ENCODE data around the gene FCHO1. TPM values are rescaled to one million over a fixed set of nuclear protein-coding genes. Genes with fewer than 3 reads are reported as not detected.

Gene FCHO1
- total and polyA plus RNA-seq, 10 of the 15 experiments (the other 5 are each of a cell fraction or from before 2014, with no cell fraction given), result 0.14 to 45.8 (median 15.8) TPM

DNA sequence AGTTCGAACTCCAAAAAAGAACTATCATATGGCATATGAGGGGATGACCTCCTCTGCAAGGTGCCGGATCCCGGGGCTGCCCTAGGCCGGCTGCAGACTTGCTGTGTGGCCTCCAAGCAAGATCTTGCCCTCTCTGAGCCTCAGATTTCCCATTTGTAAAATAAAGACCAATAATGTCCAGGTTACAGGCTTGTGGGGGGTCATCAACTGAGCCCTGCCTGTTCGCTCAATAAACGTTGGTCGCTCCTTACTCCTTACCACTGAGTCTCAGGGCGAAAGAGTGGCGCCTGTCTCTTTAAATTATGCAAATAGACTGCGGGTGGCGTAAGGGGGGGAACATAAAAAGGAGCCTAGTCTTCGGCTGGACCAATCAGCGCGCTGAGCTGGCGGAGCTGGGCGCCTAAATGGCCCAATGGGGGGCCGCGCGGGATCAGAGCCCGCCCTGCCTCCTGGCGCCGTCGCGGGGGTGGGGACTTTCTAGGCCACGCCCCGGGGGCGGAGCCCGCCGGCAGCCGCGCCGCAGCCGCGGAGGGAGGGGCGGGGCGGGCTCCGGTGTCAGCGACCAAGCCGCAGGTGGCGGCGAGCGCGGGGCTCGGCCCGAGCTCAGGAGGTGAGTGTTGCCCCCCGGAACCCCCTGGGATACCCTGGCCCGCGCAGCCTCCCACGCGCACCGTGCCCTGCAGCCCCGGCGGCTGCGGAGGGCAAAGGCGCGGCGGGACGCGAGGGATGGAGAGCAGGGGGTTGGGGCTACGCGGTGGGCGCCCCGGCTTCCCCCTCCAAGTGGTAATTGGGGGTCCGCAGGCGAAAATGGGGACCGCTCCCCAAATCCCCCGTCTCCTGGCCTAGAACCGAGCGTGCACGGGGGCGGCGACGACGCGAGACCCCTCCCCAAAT is 3.8 kb upstream of the FCHO1 start (continued):
- TF ChIP-seq, protein P1, sequence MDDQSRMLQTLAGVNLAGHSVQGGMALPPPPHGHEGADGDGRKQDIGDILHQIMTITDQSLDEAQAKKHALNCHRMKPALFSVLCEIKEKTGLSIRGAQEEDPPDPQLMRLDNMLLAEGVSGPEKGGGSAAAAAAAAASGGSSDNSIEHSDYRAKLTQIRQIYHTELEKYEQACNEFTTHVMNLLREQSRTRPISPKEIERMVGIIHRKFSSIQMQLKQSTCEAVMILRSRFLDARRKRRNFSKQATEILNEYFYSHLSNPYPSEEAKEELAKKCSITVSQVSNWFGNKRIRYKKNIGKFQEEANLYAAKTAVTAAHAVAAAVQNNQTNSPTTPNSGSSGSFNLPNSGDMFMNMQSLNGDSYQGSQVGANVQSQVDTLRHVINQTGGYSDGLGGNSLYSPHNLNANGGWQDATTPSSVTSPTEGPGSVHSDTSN (IDR thresholded peaks at IDR 0.05; ENCODE audit: insufficient replicate concordance, low read depth, low read length), result peak; percentile 83
- TF ChIP-seq DPF2 (IDR thresholded peaks at IDR 0.05), result 0 out of 2 replicates have a peak, but pooled peaks have one; percentile 56
- peak; percentile 35 to 64; a peak in 2 of 4 replicates for TF ChIP-seq BHLHE40 (IDR thresholded peaks at IDR 0.05; ENCODE audit: borderline replicate concordance in 1 of 2, low read depth in 2 of 2, low read length in 1 of 2)
- no peak for TF ChIP-seq RBBP5 (conservative IDR thresholded peaks at IDR 0.05)
- TF ChIP-seq, protein P2, sequence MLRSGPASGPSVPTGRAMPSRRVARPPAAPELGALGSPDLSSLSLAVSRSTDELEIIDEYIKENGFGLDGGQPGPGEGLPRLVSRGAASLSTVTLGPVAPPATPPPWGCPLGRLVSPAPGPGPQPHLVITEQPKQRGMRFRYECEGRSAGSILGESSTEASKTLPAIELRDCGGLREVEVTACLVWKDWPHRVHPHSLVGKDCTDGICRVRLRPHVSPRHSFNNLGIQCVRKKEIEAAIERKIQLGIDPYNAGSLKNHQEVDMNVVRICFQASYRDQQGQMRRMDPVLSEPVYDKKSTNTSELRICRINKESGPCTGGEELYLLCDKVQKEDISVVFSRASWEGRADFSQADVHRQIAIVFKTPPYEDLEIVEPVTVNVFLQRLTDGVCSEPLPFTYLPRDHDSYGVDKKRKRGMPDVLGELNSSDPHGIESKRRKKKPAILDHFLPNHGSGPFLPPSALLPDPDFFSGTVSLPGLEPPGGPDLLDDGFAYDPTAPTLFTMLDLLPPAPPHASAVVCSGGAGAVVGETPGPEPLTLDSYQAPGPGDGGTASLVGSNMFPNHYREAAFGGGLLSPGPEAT (IDR thresholded peaks at IDR 0.05; ENCODE audit: low read depth), result no peak; the same call in 1 of the 2 replicates
- no peak for TF ChIP-seq POLR2AphosphoS5 (IDR thresholded peaks at IDR 0.05; ENCODE audit: low read length)
- no peak for TF ChIP-seq ZBED1 (IDR thresholded peaks at IDR 0.05; ENCODE audit: borderline replicate concordance)
- no peak for TF ChIP-seq HDAC2 (IDR thresholded peaks at IDR 0.05)
- TF ChIP-seq TCF12 (IDR thresholded peaks at IDR 0.05; ENCODE audit: low read depth, low read length), result no peak
- TF ChIP-seq FOXK2 (IDR thresholded peaks at IDR 0.05), result no peak
- TF ChIP-seq, protein P3, sequence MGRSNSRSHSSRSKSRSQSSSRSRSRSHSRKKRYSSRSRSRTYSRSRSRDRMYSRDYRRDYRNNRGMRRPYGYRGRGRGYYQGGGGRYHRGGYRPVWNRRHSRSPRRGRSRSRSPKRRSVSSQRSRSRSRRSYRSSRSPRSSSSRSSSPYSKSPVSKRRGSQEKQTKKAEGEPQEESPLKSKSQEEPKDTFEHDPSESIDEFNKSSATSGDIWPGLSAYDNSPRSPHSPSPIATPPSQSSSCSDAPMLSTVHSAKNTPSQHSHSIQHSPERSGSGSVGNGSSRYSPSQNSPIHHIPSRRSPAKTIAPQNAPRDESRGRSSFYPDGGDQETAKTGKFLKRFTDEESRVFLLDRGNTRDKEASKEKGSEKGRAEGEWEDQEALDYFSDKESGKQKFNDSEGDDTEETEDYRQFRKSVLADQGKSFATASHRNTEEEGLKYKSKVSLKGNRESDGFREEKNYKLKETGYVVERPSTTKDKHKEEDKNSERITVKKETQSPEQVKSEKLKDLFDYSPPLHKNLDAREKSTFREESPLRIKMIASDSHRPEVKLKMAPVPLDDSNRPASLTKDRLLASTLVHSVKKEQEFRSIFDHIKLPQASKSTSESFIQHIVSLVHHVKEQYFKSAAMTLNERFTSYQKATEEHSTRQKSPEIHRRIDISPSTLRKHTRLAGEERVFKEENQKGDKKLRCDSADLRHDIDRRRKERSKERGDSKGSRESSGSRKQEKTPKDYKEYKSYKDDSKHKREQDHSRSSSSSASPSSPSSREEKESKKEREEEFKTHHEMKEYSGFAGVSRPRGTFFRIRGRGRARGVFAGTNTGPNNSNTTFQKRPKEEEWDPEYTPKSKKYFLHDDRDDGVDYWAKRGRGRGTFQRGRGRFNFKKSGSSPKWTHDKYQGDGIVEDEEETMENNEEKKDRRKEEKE (IDR thresholded peaks at IDR 0.05), result no peak
- no peak for TF ChIP-seq NR2C1 (IDR thresholded peaks at IDR 0.05)
- TF ChIP-seq, protein P4, sequence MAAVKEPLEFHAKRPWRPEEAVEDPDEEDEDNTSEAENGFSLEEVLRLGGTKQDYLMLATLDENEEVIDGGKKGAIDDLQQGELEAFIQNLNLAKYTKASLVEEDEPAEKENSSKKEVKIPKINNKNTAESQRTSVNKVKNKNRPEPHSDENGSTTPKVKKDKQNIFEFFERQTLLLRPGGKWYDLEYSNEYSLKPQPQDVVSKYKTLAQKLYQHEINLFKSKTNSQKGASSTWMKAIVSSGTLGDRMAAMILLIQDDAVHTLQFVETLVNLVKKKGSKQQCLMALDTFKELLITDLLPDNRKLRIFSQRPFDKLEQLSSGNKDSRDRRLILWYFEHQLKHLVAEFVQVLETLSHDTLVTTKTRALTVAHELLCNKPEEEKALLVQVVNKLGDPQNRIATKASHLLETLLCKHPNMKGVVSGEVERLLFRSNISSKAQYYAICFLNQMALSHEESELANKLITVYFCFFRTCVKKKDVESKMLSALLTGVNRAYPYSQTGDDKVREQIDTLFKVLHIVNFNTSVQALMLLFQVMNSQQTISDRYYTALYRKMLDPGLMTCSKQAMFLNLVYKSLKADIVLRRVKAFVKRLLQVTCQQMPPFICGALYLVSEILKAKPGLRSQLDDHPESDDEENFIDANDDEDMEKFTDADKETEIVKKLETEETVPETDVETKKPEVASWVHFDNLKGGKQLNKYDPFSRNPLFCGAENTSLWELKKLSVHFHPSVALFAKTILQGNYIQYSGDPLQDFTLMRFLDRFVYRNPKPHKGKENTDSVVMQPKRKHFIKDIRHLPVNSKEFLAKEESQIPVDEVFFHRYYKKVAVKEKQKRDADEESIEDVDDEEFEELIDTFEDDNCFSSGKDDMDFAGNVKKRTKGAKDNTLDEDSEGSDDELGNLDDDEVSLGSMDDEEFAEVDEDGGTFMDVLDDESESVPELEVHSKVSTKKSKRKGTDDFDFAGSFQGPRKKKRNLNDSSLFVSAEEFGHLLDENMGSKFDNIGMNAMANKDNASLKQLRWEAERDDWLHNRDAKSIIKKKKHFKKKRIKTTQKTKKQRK (IDR thresholded peaks at IDR 0.05; ENCODE audit: low read depth, low read length), result no peak
- TF ChIP-seq MTA3 (IDR thresholded peaks at IDR 0.05; ENCODE audit: borderline replicate concordance, low read length), result no peak
- TF ChIP-seq ZSCAN29 (IDR thresholded peaks at IDR 0.05), result no peak
- TF ChIP-seq EZH2 (IDR thresholded peaks at IDR 0.05; ENCODE audit: borderline replicate concordance, control insufficient read depth, low read depth, low read length), result no peak
- TF ChIP-seq EGR1 (IDR thresholded peaks at IDR 0.05; ENCODE audit: borderline replicate concordance in 1 of 2, low read depth in 2 of 2, low read length in 2 of 2), result peak in 1 of 2 experiments; percentile 75; a peak in 2 of 3 replicates
- no peak for TF ChIP-seq STAT1 (conservative IDR thresholded peaks at IDR 0.05)
- peak; percentile 74; the same call in 1 of the 2 replicates for TF ChIP-seq CHD2 (IDR thresholded peaks at IDR 0.05; ENCODE audit: borderline replicate concordance, low read depth, low read length)
- no peak for TF ChIP-seq ZNF622 (IDR thresholded peaks at IDR 0.05)
- TF ChIP-seq SMARCA5 (IDR thresholded peaks at IDR 0.05), result peak; percentile 96

All from GM12878 (cell line).